ENCODE measurements around the gene KMT2C. TPM values are rescaled to one million over a fixed set of nuclear protein-coding genes. Genes with fewer than 3 reads are reported as not detected.
A peak's percentile ranks its signal among the peaks of the same experiment; 100 is the strongest.
"Not testable (repeated sequence)": the region's sequence is repeated elsewhere in the genome, so short reads cannot be mapped to it uniquely, and the experiment has no call there.

Gene KMT2C
- total and polyA plus RNA-seq, 2 of the 13 experiments (the other 11 are each of a cell fraction or from before 2014, with no cell fraction given) = 7.1 to 14.4 TPM

GRCh38 chr7:152436111-152436930 is 518 bp upstream of the KMT2C start (continued):
- TF ChIP-seq MEIS2 (CRISPR knock-in tag; IDR thresholded peaks at IDR 0.05) (no peak), ZNF441 (CRISPR knock-in tag; IDR thresholded peaks at IDR 0.05; ENCODE audit: borderline replicate concordance) (peak; percentile 90; the same call in 1 of the 2 replicates), RELA (CRISPR knock-in tag; IDR thresholded peaks at IDR 0.05) (no peak), MBD4 (IDR thresholded peaks at IDR 0.05; ENCODE audit: borderline replicate concordance, low read length) (no peak), ZSCAN30 (CRISPR knock-in tag; IDR thresholded peaks at IDR 0.05) (no peak), IRF2 (CRISPR knock-in tag; IDR thresholded peaks at IDR 0.05) (0 out of 2 replicates have a peak, but pooled peaks have one; percentile 33), ARNT (IDR thresholded peaks at IDR 0.05) (no peak), MTF2 (CRISPR knock-in tag; IDR thresholded peaks at IDR 0.05; ENCODE audit: borderline replicate concordance) (peak; percentile 86; the same call in 1 of the 2 replicates), ATF7-NPFF (CRISPR knock-in tag; IDR thresholded peaks at IDR 0.05; ENCODE audit: low read depth) (peak; percentile 77)
- TF ChIP-seq, protein P1, sequence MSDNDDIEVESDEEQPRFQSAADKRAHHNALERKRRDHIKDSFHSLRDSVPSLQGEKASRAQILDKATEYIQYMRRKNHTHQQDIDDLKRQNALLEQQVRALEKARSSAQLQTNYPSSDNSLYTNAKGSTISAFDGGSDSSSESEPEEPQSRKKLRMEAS (IDR thresholded peaks at IDR 0.05) = peak; percentile 90

GRCh38 chr7:152434511-152435383 is 1.1 kb downstream of the KMT2C start:
- H3K4me2 ChIP-seq (ENCODE audit: low read depth, low read length) = peak overlapping the region; percentile 77
- H3K79me2 ChIP-seq (ENCODE audit: insufficient read depth, low read length) = peaks cover 51% of the 10 kb centered on the region
- H3K27me3 ChIP-seq (ENCODE audit: control insufficient read depth in 1 of 2, insufficient read depth in 2 of 2, low read length in 2 of 2); DNase-seq (ENCODE audit: low spot score); H4K20me1 ChIP-seq (ENCODE audit: insufficient read depth, low read length); H2AFZ ChIP-seq (ENCODE audit: low read length); H3K9me3 ChIP-seq (ENCODE audit: low read length); in situ Hi-C loops (cut with HindIII; ENCODE audit: extremely low pct_ligation_motif_present, low pct_unique_long_range_greater_than_20kb); BruUV-seq (replicated peaks); CTCF ChIA-PET (ENCODE audit: low intra/inter-chr PET ratio, low total read pairs); H3K36me3 ChIP-seq (replicated peaks in 1 of 2; ENCODE audit: control insufficient read depth in 1 of 2, insufficient read depth in 2 of 2, low read length in 2 of 2): not testable (repeated sequence)
- peaks cover 28% of the 10 kb centered on the region for H3K4me1 ChIP-seq (ENCODE audit: insufficient read depth, low read length)
- H3K9ac ChIP-seq (ENCODE audit: insufficient read depth, low read depth, low read length) = peak overlapping the region; percentile 71
- ATAC-seq = peak; percentile 45
- FAIRE-seq = peak; percentile 4
- 1% methylated on average over 39 of the region's 58 CpGs for WGBS (ENCODE audit: low lambda C conversion rate)
- H3K4me3 ChIP-seq (replicated peaks in 1 of 3; ENCODE audit: insufficient read depth in 1 of 3, low read depth in 2 of 3, low read length in 3 of 3) = peak overlapping the region; percentile 73 to 83 (median 75)
- POLR2A ChIA-PET = interaction anchor here (0.9 kb wide), 1 partner anchor 30 kb away, joined by 4 read pairs; no protein-coding TSS in a partner anchor
- peak overlapping the region; percentile 58 for H3K27ac ChIP-seq (ENCODE audit: extremely low read length, insufficient read depth, low read length)
- intact Hi-C loops (cut with micrococcal nuclease; ENCODE audit: unreplicated experiment) = loop anchor here (5.0 kb wide), 1 partner anchor 97 kb away; no protein-coding TSS in a partner anchor
- peak; percentile 31; the same call in 1 of the 2 replicates for TF ChIP-seq ZFX (CRISPR knock-in tag; IDR thresholded peaks at IDR 0.05; ENCODE audit: low read depth)
- TF ChIP-seq KDM2A (CRISPR knock-in tag; IDR thresholded peaks at IDR 0.05; ENCODE audit: borderline replicate concordance, low read depth) = peak; percentile 9; the same call in 1 of the 2 replicates
- TF ChIP-seq PHF8 (CRISPR knock-in tag; IDR thresholded peaks at IDR 0.05) = peak; percentile 6; the same call in 1 of the 2 replicates
- peak; percentile 29 for TF ChIP-seq YY1 (IDR thresholded peaks at IDR 0.05; ENCODE audit: insufficient read depth, insufficient replicate concordance, low read depth, low read length)
- peak; percentile 29; the same call in 1 of the 2 replicates for TF ChIP-seq ARID4A (CRISPR knock-in tag; IDR thresholded peaks at IDR 0.05; ENCODE audit: borderline replicate concordance)
- TF ChIP-seq ZNF777 (CRISPR knock-in tag; IDR thresholded peaks at IDR 0.05) = peak; percentile 19
- peak; percentile 25 for TF ChIP-seq ASH2L (IDR thresholded peaks at IDR 0.05; ENCODE audit: insufficient read length, low read depth, low read length)
